ENCODE results near the gene PPP1R10.
A peak's percentile ranks its signal among the peaks of the same experiment; 100 is the strongest.
"Not testable (repeated sequence)": the region's sequence is repeated elsewhere in the genome, so short reads cannot be mapped to it uniquely, and the experiment has no call there.

The PPP1R10 gene

GRCh38 chr6:30616811-30617564, at the start of gene PPP1R10:
TSS of gene PPP1R10 (minus strand) at chr6:30617243. CDS start at chr6:30609944, 7,299 bp downstream.
- DNase-seq = peak; percentile 99

- DNase-seq = not testable (repeated sequence)
Observed at GRCh38 chr6:30666300-30666699, 49.3 kb upstream of the PPP1R10 start.

GRCh38 chr6:30664994-30665767, 48.1 kb upstream of the PPP1R10 start:
- DNase-seq = no peak

- not testable (repeated sequence) for DNase-seq
Observed at GRCh38 chr6:30657922-30658321, 40.9 kb upstream of the PPP1R10 start.

- no peak for DNase-seq
Observed at GRCh38 chr6:30657454-30657853, 40.4 kb upstream of the PPP1R10 start.

- no peak for DNase-seq
Observed at GRCh38 chr6:30656513-30656912, 39.5 kb upstream of the PPP1R10 start.

GRCh38 chr6:30655743-30656094, 38.7 kb upstream of the PPP1R10 start:
- DNase-seq = no peak

- DNase-seq = no peak
Observed at GRCh38 chr6:30654798-30655742, 38.0 kb upstream of the PPP1R10 start.

GRCh38 chr6:30651143-30651542, 34.1 kb upstream of the PPP1R10 start:
- DNase-seq = no peak

- DNase-seq = no peak
Observed at GRCh38 chr6:30647242-30648116, 30.4 kb upstream of the PPP1R10 start.

- DNase-seq = peak; percentile 76
Observed at GRCh38 chr6:30646450-30647241, 29.6 kb upstream of the PPP1R10 start, which contains the start of gene C6orf136. TSS of gene C6orf136 (plus strand) at chr6:30647133. CDS start at chr6:30647232, 99 bp downstream.

GRCh38 chr6:30645989-30646388, 28.9 kb upstream of the PPP1R10 start:
- DNase-seq = no peak

- no peak for DNase-seq
Observed at GRCh38 chr6:30644769-30645168, 27.7 kb upstream of the PPP1R10 start.

- no peak for DNase-seq
Observed at GRCh38 chr6:30643656-30644055, 26.6 kb upstream of the PPP1R10 start.

GRCh38 chr6:30641048-30641447, 24.0 kb upstream of the PPP1R10 start:
- DNase-seq = no peak

GRCh38 chr6:30640481-30640880, 23.4 kb upstream of the PPP1R10 start:
- no peak for DNase-seq

- no peak for DNase-seq
Observed at GRCh38 chr6:30635834-30636233, 18.8 kb upstream of the PPP1R10 start.

- peak; percentile 61 for DNase-seq
Observed at GRCh38 chr6:30626484-30627366, 9.7 kb upstream of the PPP1R10 start, which contains the start of gene ATAT1. TSS of gene ATAT1 (plus strand) at chr6:30626874.

- DNase-seq = no peak
Observed at GRCh38 chr6:30625511-30625910, 8.5 kb upstream of the PPP1R10 start.

- no peak for DNase-seq
Observed at GRCh38 chr6:30619561-30619960, 2.5 kb upstream of the PPP1R10 start.
